GM13977 (cell line): ENCODE results near the gene NFATC2.

Experiments
- DNase-seq: peaks from one replicate; pipeline ENCODE4 v3.0.0; 2012; ENCODE audit warnings: low spot score
- in situ Hi-C: fragments of 300-500 bp; cut with MboI; formaldehyde crosslinking; loops from one replicate; pipeline ENCODE4 v1.12.0; 2022; ENCODE audit warnings: low sequenced_read_pairs, low pct_unique_long_range_greater_than_20kb, mixed read lengths, inconsistent platforms; ENCODE audit not compliant: unreplicated experiment
- TF ChIP-seq, protein P1 (sequence below): IDR thresholded peaks from 2 replicates; pipeline ENCODE4 v1.5.1; 2012; ENCODE audit warnings: mild to moderate bottlenecking, control low read depth; ENCODE audit not compliant: insufficient read depth; ENCODE audit errors: extremely low read depth, missing control alignments

The NFATC2 gene

DNA sequence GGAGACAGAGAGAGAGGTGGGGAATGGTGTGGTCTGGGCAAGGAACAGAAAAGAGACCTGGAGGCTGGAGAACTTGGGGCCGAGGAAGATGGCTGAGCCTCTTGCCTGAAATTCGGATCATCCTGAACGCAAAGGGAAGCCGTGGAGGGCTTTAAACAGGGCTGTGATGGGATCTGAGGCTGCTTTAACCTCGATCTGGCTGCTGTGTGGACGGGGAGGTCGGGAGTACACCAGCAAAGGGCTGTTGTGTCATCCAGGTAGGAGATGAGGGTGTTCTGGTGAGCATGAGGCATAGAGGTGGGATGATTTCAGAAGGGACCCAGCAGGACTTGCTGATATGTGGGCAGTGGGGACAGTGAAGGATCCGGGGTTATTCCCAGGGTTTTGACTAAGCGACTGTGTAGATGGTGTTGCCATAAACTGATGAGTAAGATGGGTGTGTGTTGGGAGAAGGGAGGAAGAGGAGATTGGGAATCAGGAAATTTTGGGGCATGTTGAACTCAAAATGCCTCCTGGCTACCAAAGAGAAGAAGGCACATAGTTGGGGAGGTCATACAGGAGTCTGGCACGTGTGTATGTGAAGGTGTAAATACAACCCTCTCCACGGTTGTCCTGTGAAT, 158.5 kb downstream of the NFATC2 start:
- TF ChIP-seq, protein P1, sequence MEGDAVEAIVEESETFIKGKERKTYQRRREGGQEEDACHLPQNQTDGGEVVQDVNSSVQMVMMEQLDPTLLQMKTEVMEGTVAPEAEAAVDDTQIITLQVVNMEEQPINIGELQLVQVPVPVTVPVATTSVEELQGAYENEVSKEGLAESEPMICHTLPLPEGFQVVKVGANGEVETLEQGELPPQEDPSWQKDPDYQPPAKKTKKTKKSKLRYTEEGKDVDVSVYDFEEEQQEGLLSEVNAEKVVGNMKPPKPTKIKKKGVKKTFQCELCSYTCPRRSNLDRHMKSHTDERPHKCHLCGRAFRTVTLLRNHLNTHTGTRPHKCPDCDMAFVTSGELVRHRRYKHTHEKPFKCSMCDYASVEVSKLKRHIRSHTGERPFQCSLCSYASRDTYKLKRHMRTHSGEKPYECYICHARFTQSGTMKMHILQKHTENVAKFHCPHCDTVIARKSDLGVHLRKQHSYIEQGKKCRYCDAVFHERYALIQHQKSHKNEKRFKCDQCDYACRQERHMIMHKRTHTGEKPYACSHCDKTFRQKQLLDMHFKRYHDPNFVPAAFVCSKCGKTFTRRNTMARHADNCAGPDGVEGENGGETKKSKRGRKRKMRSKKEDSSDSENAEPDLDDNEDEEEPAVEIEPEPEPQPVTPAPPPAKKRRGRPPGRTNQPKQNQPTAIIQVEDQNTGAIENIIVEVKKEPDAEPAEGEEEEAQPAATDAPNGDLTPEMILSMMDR, result no peak
- in situ Hi-C loops, result no loop called here
- DNase-seq, result no peak

DNA sequence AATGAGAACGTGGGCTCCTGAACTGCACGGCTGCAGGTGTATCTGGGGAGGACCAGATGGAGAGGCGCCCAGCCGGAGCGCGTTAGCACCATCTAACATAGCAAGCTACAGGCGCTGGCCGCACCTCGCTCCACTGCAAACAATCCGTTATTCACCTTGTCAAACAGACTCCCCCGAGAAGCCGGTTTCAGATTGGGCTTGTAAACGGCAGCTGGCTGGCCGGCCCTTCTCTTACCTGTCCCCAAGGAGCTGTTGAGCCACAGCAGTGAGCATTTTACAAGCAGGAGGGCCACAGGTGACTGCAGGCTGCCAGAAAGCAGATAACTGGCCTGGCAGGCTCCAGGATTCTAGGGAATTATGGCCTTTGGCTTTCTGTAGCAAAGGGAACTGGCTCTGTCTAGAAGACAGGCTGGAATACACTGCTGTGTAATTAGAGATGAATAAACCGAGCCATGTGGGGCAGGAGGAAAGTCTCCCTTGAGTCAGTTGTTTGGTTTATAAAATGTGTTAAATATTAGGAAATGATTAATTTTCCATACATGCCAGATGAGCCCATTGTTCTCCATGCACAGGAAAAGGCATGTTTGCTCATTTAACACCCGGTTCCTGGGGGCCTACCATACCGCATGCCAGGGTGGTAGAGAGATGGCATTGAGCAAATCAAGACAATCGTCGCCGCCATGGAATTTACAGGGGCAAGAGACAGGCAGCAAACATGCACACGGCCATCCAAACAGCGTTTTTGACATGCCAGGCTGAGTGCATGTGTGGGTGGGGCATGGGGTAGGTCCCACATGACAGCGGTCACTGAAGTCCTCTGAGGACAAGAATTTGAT, 159.3 kb downstream of the NFATC2 start:
- TF ChIP-seq, protein P1, result no peak
- in situ Hi-C loops, result no loop called here
- DNase-seq, result no peak

DNA sequence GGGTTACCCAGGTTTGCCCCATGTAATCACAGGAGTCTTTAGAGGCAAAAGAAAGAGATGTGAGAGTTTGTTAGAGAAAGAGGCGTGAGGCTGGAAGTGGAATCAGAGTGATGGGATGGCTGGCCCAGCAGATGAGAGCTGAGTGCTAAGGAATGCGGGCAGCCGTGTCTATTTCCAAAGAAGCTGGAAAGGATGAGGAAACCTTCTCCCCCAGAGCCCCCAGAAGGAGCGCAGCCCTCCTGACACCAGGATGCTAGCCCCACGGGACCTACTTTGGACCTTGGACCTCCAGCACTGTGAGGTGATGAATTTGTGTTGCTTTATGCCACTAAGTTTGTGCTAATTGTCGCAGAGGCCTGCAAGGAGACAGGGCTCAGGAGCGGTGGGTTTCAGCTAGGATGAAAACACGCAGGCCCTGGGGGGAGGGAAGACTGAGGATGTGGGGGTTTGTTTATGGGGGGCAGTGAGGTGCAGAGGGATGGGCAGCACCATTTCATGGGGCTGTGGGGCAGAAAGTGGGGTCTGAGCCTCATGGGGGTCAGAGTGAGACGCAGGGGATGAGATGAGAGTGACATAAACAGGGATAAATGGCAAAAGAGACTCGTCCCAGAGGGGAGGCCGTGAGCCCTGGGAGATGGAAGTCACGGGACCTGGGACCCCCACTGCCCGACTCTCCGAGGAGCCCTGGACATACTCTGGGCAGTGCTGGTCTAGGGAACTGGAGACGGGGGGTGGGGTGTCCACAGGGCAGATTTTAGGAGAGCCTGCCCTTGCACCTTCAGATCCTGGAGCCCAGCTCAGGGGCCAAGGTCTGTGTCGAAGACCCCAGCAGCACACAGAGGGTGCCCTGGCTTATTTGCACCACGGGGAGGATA, 160.2 kb downstream of the NFATC2 start:
- TF ChIP-seq, protein P1, result no peak
- in situ Hi-C loops, result no loop called here
- DNase-seq, result no peak

DNA sequence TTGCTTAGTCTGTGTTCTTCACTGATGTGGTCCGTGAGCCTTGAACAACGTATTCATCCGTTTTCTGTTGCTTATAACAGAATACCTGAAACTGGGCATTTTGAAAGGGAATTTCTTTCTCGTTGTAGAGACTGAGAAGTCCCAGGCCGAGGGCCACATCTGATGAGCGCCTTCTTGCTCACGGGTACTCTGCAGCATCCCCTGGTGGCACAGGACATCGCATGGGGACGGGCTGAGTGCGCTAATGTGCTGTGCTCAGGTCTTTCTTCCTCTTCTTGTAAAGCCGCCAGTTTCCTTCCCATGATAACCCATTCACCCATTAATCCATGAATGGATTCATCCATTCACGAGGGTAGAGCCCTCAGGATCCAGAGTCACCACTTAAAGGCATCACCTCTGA, 161.0 kb downstream of the NFATC2 start:
- in situ Hi-C loops, result no loop called here
- TF ChIP-seq, protein P1, result no peak
- DNase-seq, result no peak

DNA sequence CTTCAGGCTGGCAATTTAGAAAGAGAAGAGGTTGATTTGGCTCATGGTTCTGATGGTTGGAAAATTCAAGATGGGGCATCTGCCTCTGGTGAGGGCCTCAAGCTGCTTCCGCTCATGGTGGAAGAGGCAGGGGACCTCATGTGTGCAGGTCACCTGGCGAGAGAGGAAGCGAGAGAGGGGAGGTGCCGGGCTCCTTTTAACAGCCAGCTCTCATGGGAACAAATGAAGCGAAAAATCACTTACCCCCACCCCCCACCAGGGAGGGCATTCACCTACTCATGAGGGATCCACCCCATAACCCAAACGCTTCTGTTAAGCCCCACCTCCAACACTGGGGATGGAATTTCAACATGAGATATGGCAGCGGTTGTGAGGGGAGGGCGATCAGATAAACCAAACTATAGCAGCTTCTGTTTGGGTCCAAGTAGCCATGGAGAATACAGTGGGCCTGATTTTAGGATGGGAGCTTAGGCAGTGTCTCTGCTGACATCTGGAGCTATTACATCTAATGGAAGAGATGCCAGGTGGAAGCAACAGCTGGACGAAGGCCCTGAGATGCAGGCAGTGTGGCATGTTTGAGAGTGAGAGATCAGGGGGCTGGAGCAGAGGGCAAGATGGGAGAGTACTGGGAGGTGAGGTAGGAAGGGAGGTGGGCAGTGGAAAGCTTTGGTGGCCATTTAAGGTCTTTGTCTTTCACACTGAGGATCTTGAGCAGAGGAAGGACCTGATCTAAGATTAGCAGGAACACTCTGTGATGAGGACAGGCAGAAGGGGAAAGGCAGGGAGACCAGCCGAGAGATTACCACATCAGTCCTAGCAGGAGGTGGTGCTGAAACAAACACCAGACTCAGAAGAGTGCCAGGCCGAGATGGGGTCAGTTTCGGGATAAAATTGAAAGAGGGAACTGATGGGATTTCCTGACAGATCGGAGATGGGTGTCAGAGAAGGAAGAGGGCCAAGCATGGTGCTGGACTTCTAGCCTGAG, 161.8 kb downstream of the NFATC2 start:
- TF ChIP-seq, protein P1, result no peak
- no peak for DNase-seq
- in situ Hi-C loops, result no loop called here
